Measurements from ENCODE around the gene ZNF740. TPM values are rescaled to one million over a fixed set of nuclear protein-coding genes. Genes with fewer than 3 reads are reported as not detected.

Gene ZNF740
- total RNA-seq, 4 donors from 2014 or later, result 11.2 to 21.8 (median 16.5) TPM

DNA sequence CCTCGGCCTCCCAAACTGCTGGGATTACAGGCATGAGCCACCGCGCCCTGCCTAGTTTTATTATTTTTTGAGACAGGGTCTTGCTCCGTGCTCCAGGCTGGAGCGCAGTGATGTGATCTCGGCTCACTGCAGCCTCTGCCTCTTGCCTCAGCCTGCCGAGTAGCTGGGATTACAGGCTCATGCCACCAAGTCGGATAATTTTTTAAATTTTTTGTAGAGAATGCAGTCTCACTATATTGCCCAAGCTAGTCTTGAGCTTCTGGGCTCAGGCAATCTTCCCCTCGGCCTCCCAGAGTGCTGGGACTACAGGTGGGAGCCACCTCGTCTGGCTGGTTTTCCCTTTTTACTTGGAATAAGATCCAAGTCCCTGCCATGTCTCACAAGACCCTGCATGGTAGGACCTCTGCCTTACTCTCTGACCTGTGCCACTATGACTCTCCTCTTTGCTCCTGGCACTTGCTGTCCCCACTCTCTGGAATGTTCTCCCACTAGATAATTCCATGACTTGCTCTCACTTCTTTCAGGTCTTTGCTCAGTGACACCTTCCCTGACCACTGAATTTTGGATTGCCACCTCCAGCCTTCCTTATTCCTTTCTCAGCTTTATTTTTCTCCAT lies 59.2 kb downstream of the ZNF740 start:
- TF ChIP-seq CTCF (IDR thresholded peaks at IDR 0.05), result no peak
- DNase-seq (ENCODE audit: low spot score), result no peak
- ATAC-seq (ENCODE audit: low FRiP score), result no peak

DNA sequence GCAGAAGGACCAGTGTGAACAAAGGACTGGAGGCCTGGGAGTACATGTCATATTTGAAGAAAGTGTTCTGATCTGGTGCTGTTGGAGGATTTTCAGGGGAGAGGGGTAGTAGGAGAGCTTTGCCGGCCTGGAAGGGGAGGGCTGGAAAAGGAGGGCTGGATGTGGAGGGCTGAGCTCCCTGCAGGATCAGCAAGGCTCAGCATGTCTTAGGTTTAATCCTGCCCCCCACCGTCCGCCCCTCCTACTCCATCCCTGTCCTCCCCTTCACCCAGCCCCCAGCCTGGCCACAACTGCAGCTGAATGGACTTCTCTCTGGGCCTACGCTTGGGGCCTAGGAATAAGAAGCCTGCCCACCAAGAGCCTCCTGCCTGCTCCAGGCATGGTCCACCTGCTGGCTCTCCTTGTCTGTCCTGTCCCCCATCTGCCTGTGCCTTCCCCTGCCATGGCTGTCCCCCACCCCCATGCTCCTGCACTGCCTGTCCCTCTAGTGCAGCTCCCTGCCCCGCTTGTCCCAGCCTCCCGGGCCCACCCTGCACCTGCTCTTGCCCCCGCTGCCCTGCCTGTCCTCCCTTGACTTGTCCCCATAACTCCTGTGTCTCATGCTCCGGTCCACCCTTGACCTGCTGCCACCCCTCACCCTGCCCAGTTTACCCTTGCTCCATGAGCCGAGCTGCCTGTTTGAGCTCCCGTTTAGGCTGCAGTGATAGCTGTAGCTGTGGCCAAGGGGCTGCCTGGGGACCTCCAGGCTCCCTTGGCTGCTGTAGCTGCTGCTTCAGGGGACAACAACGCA lies 61.3 kb downstream of the ZNF740 start:
- TF ChIP-seq CTCF (IDR thresholded peaks at IDR 0.05), result no peak
- no peak for DNase-seq (ENCODE audit: low spot score)
- ATAC-seq (ENCODE audit: low FRiP score), result no peak

DNA sequence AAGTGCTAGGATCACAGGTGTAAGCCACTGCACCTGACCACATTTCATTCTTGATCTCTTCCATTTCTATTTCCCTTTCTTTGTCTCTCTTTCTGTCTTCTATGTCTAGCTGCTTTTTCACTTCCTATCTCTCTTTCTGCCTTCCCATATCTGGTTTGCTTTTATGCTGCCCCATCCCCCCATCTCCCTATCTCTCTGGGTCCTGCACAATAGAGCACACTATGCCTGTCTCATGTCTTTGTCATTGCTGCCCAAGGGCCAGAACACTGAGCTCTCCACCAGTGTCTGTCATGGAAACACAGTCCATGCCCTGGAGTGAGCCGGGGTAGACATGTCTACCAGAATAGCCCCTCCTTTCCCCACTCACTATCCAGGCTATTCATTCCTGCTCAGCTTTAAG lies 63.8 kb downstream of the ZNF740 start:
- DNase-seq (ENCODE audit: low spot score), result no peak
- TF ChIP-seq CTCF (IDR thresholded peaks at IDR 0.05), result no peak
- ATAC-seq (ENCODE audit: low FRiP score), result no peak

Small RNAs within 50 kb of the gene (small RNA-seq; reads per million reads assigned to genes)
- gene HIGD1AP1 (not detected), gene RNU6-333P (not detected)

Other genes with a start within 250 kb of the ZNF740 start
- 1,000 to 10,000 TPM in 1 of 4 donors, 100 to 1,000 TPM in 2, 10 to 100 TPM in 1; 12.1 to 2,005 (median 376) TPM for gene KRT18, start 231.6 kb upstream of the ZNF740 start, total RNA-seq
- gene EIF4B, start 174.3 kb upstream of the ZNF740 start, total RNA-seq, result 100 to 1,000 TPM; 449 to 633 (median 553) TPM
- 100 to 1,000 TPM in 3 of 4 donors, 10 to 100 TPM in 1; 97.7 to 444 (median 154) TPM for gene TNS2, start 130.7 kb upstream of the ZNF740 start, total RNA-seq
- 10 to 100 TPM; 31.5 to 42.3 (median 36.3) TPM for gene SPRYD3, start 101.3 kb upstream of the ZNF740 start, total RNA-seq
- 100 to 1,000 TPM; 246 to 902 (median 719) TPM for gene IGFBP6, start 83.1 kb upstream of the ZNF740 start, total RNA-seq
- gene SOAT2, start 77.2 kb upstream of the ZNF740 start, total RNA-seq, result not detected
- 100 to 1,000 TPM in 1 of 4 donors, 10 to 100 TPM in 3; 71.1 to 118 (median 81.7) TPM for gene CSAD, start 203 bp downstream of the ZNF740 start, total RNA-seq
- gene ITGB7, start 26.5 kb downstream of the ZNF740 start, total RNA-seq, result 1 to 10 TPM; 1.1 to 2.8 (median 1.9) TPM
- 10 to 100 TPM in 3 of 4 donors, 1 to 10 TPM in 1; 4.3 to 23.5 (median 13.2) TPM for gene RARG, start 51.5 kb downstream of the ZNF740 start, total RNA-seq
- 1 to 10 TPM in 1 of 4 donors, under 1 TPM in 3; 0.63 to 2.0 (median 0.90) TPM for gene ESPL1, start 87.6 kb downstream of the ZNF740 start, total RNA-seq
- 100 to 1,000 TPM; 527 to 674 (median 592) TPM for gene PFDN5, start 114.8 kb downstream of the ZNF740 start, total RNA-seq
- 10 to 100 TPM; 33.9 to 42.6 (median 35.7) TPM for gene MYG1, start 119.0 kb downstream of the ZNF740 start, total RNA-seq
- 10 to 100 TPM; 28.7 to 43.2 (median 38.6) TPM for gene AAAS, start 140.9 kb downstream of the ZNF740 start, total RNA-seq
- not detected for gene SP7, start 155.6 kb downstream of the ZNF740 start, total RNA-seq
- gene SP1, start 199.5 kb downstream of the ZNF740 start, total RNA-seq, result 10 to 100 TPM; 53.1 to 73.8 (median 62.2) TPM
- 1 to 10 TPM in 1 of 4 donors, not detected in 3; 1.3 TPM for gene AMHR2, start 243.1 kb downstream of the ZNF740 start, total RNA-seq